GM12878 (cell line): ENCODE data around the gene AGAP3. TPM values are rescaled to one million over a fixed set of nuclear protein-coding genes. Genes with fewer than 3 reads are reported as not detected.

Experiments
- ATAC-seq: fragments of 200-7000 bp; cut with Tn5 transposase; 3 replicates; pipeline ENCODE4 v1.9.1; 2020; ENCODE audit warnings: mild to moderate bottlenecking, moderate library complexity
- BruUV-seq: library from RNA; stranded (reverse); fragments of 400-500 nt; replicated peaks from 2 replicates; lab custom pipeline; 2021; lab: Mats Ljungman, UMichigan
- CTCF ChIA-PET: fragments of 300-600 bp; sonication (Branson Sonifier 250); formaldehyde crosslinking; extraction: SDS; loops from one replicate; lab custom pipeline; 2021; ENCODE audit warnings: inconsistent platforms; lab: Yijun Ruan, JAX
- POLR2A ChIA-PET: fragments of 350-600 bp; formaldehyde crosslinking; extraction: SDS; loops from one replicate; lab custom pipeline; 2021; ENCODE audit warnings: inconsistent platforms; lab: Charles Lee
- RAD21 ChIA-PET: fragments of 300-600 bp; sonication (Branson Sonifier 250); formaldehyde crosslinking; loops from one replicate; lab custom pipeline; 2023; ENCODE audit warnings: antibody characterized with exemption; ENCODE audit not compliant: unreplicated experiment; lab: Charles Lee
- SMC1A ChIA-PET: fragments of 300-600 bp; sonication (Branson Sonifier 250); formaldehyde crosslinking; loops from one replicate; lab custom pipeline; 2023; ENCODE audit not compliant: unreplicated experiment, uncharacterized antibody; lab: Charles Lee
- DNase-seq: peaks from one replicate; pipeline ENCODE4 v3.0.0-alpha.2; 2011; ENCODE audit warnings: low read depth, low spot score
- FAIRE-seq: peaks from 3 replicates; lab custom pipeline; 2011; peaks lifted over from hg19 to GRCh38; lab: Jason Lieb, UNC
- H2AFZ ChIP-seq: 2 replicates; pipeline ENCODE4 v1.6.0; 2011; ENCODE audit warnings: low read depth, low read length, control low read depth; ENCODE audit not compliant: control insufficient read depth
- H3K27ac ChIP-seq: 2 replicates; pipeline ENCODE4 v1.5.1; 2011; ENCODE audit warnings: control low read depth; ENCODE audit not compliant: control insufficient read depth, insufficient read depth
- H3K27me3 ChIP-seq, 2 experiments: replicated peaks in 1 of 2; 2 replicates each; pipeline versions ENCODE4 v1.6.0 to v1.6.1; 2011; ENCODE audit warnings: low read length in 1 of 2; ENCODE audit not compliant: control insufficient read depth in 2 of 2, insufficient read depth in 2 of 2
- H3K36me3 ChIP-seq, 2 experiments: 2 replicates each; pipeline ENCODE4 v1.5.1; 2011; ENCODE audit warnings: low read length in 1 of 2; ENCODE audit not compliant: control insufficient read depth in 2 of 2, insufficient read depth in 2 of 2
- H3K4me1 ChIP-seq: 2 replicates; pipeline ENCODE4 v1.6.1; 2011; ENCODE audit warnings: mild to moderate bottlenecking, low read length, moderate library complexity, mixed read lengths; ENCODE audit not compliant: control insufficient read depth, insufficient read depth
- H3K4me2 ChIP-seq: 2 replicates; pipeline ENCODE4 v1.6.0; 2011; ENCODE audit warnings: control low read depth; ENCODE audit not compliant: control insufficient read depth, insufficient read depth
- H3K4me3 ChIP-seq: fragments of 200-600 bp; sonication (generic); 2 replicates; pipeline ENCODE4 v1.5.1; 2016
- H3K79me2 ChIP-seq: 2 replicates; pipeline ENCODE4 v1.6.0; 2011; ENCODE audit warnings: low read length; ENCODE audit not compliant: control insufficient read depth, insufficient read depth
- H3K9ac ChIP-seq: 2 replicates; pipeline ENCODE4 v1.8.0; 2011; ENCODE audit warnings: low read length, control low read depth, mixed read lengths; ENCODE audit not compliant: control insufficient read depth, insufficient read depth
- H3K9me3 ChIP-seq: replicated peaks from 3 replicates; pipeline ENCODE4 v1.5.1; 2011; ENCODE audit warnings: mild to moderate bottlenecking, low read length; ENCODE audit not compliant: control insufficient read depth, insufficient read depth
- H4K20me1 ChIP-seq: 2 replicates; pipeline ENCODE4 v1.6.0; 2011; ENCODE audit not compliant: control insufficient read depth, insufficient read depth
- CBFB ChIP-seq: IDR thresholded peaks from 2 replicates; pipeline ENCODE4 v1.6.1; 2016; ENCODE audit warnings: antibody characterized with exemption, low read depth
- CREB1 ChIP-seq: IDR thresholded peaks from 2 replicates; pipeline ENCODE4 v1.6.1; 2012; ENCODE audit warnings: low read depth, mild to moderate bottlenecking, inconsistent platforms
- KDM1A ChIP-seq: fragments of 200-600 bp; sonication (generic); IDR thresholded peaks from 2 replicates; pipeline ENCODE4 v1.6.1; 2016; ENCODE audit warnings: borderline replicate concordance
- MTA3 ChIP-seq: IDR thresholded peaks from 2 replicates; pipeline ENCODE4 v1.6.1; 2012; ENCODE audit warnings: low read length, inconsistent platforms, borderline replicate concordance
- MYC ChIP-seq: IDR thresholded peaks from 2 replicates; pipeline ENCODE4 v1.6.1; 2011; ENCODE audit warnings: mild to moderate bottlenecking, low read length, moderate library complexity, inconsistent platforms; ENCODE audit not compliant: insufficient read depth, insufficient replicate concordance, insufficient read length, severe bottlenecking
- POLR2A ChIP-seq: IDR thresholded peaks from 2 replicates; pipeline ENCODE4 v1.6.1; 2011; ENCODE audit warnings: low read depth, mild to moderate bottlenecking, low read length
- POLR2AphosphoS2 ChIP-seq: IDR thresholded peaks from 2 replicates; pipeline ENCODE4 v1.6.1; 2011; ENCODE audit warnings: low read depth, mild to moderate bottlenecking, low read length, improper control_type of control experiment, moderate library complexity
- STAT1 ChIP-seq: fragments of 450-650 bp; conservative IDR thresholded peaks from 2 replicates; pipeline ENCODE4 v1.6.1; 2014; ENCODE audit warnings: antibody characterized with exemption, mild to moderate bottlenecking
- TCF12 ChIP-seq: IDR thresholded peaks from 2 replicates; pipeline ENCODE4 v1.6.1; 2011; ENCODE audit warnings: low read depth, mild to moderate bottlenecking, low read length
- WRNIP1 ChIP-seq: IDR thresholded peaks from 2 replicates; pipeline ENCODE4 v1.6.1; 2011; ENCODE audit warnings: low read depth, low read length, improper control_type of control experiment, borderline replicate concordance
- ZZZ3 ChIP-seq: IDR thresholded peaks from 2 replicates; pipeline ENCODE4 v1.6.1; 2011; ENCODE audit warnings: low read depth; ENCODE audit not compliant: control insufficient read depth, insufficient read length
- WGBS: methylation state at CpG from one replicate; pipeline ENCODE4 v1.1.6; 2016; ENCODE audit warnings: low lambda C conversion rate; ENCODE audit not compliant: insufficient replicate concordance, insufficient coverage; ENCODE audit errors: missing lambda C conversion rate; 5-methylcytosine and 5-hydroxymethylcytosine counted together
- in situ Hi-C: fragments of 300-500 bp; cut with MboI; formaldehyde crosslinking; loops from 9 replicates; pipeline ENCODE4 v1.14.3; 2018; ENCODE audit warnings: mixed read lengths
- intact Hi-C: fragments of 100-400 bp; cut with micrococcal nuclease; formaldehyde crosslinking; loops from one replicate; pipeline ENCODE4 v1.14.2; 2022; ENCODE audit not compliant: unreplicated experiment
- polyA plus RNA-seq, 11 experiments: library from polyadenylated mRNA; depleted of rRNA in 4 of 11; unstranded in 6 of 11; stranded (reverse) in 5 of 11; fragments of >200 nt; fragmentation: Nextera tagmentation in 4 of 11; fragmentation: Illumina TruSeq in 1 of 11; extraction: Ambion mirVana in 4 of 11; extraction: Trizol in 1 of 11; gene quantifications; 1 replicate in 1 of 11; 2 replicates in 10 of 11; pipeline versions ENCODE4 v1.2.1 to v1.2.3, GENCODE V29; 2011 to 2016; ENCODE audit warnings: inconsistent platforms in 2 of 11, missing spikeins in 2 of 11, low read depth in 1 of 11
- total RNA-seq, 4 experiments: library from RNA; depleted of rRNA in 3 of 4; stranded (reverse); fragments of >200 nt in 3 of 4; fragmentation: Illumina TruSeq in 1 of 4; extraction: Trizol in 1 of 4; gene quantifications; 2 replicates each; pipeline versions ENCODE4 v1.2.1 to v1.2.3, GENCODE V29; 2013 to 2021
- TF ChIP-seq, protein P1 (sequence below): fragments of 450-650 bp; IDR thresholded peaks from 2 replicates; pipeline ENCODE4 v1.6.1; 2016; ENCODE audit warnings: mild to moderate bottlenecking
- TF ChIP-seq, protein P2 (sequence below): fragments of 450-650 bp; IDR thresholded peaks from 2 replicates; pipeline ENCODE4 v1.6.1; 2018; ENCODE audit warnings: mild to moderate bottlenecking, low read depth, moderate library complexity; ENCODE audit not compliant: partially characterized antibody
- TF ChIP-seq, protein P3 (sequence below): IDR thresholded peaks from 2 replicates; pipeline ENCODE4 v1.6.1; 2011; ENCODE audit warnings: borderline replicate concordance, low read depth, mild to moderate bottlenecking, moderate library complexity, low read length; ENCODE audit not compliant: insufficient read depth, poor library complexity, severe bottlenecking
- TF ChIP-seq, protein P4 (sequence below): fragments of 150-350 bp; IDR thresholded peaks from 2 replicates; pipeline ENCODE4 v1.6.1; 2014; ENCODE audit warnings: mild to moderate bottlenecking, low read depth, low read length

AGAP3 gene
- total and polyA plus RNA-seq, 10 of the 15 experiments (the other 5 are each of a cell fraction or from before 2014, with no cell fraction given): 1.8 to 68.1 (median 15.7) TPM

DNA sequence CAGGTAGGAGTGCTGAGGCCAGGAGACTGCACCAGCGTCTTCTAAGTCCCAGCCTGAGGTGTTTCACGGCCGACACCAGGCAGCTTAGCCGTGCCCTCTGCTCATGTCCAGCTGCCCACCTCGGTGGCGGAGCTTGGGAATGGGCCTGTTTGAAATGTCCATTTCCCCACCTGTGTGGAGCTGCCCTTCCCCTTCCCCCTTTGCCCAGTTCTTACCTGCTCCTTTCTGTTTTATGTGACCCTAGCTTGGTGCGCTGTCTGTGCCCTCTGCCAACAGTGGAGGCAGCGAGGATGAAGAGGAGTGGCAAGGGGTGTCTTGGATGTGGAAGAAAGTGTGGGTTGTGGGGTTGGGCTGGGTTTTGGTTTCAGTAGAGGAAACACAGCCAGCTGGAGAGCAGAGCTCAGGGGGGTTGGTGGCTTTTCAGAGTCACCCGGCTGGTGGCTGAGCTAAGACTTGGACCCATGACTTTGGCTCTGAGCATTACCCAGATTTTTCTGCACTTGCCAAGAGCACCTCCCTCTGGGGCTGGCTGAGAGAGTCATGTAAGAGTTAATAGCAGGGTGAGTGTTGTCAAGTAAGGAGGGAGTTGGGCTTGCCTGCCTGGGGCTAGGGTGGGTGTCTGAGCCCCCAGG, 43.8 kb downstream of the AGAP3 start (continued):
- TF ChIP-seq, protein P1, sequence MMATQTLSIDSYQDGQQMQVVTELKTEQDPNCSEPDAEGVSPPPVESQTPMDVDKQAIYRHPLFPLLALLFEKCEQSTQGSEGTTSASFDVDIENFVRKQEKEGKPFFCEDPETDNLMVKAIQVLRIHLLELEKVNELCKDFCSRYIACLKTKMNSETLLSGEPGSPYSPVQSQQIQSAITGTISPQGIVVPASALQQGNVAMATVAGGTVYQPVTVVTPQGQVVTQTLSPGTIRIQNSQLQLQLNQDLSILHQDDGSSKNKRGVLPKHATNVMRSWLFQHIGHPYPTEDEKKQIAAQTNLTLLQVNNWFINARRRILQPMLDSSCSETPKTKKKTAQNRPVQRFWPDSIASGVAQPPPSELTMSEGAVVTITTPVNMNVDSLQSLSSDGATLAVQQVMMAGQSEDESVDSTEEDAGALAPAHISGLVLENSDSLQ: no peak
- TF ChIP-seq TCF12 (no peak), POLR2A (no peak)

DNA sequence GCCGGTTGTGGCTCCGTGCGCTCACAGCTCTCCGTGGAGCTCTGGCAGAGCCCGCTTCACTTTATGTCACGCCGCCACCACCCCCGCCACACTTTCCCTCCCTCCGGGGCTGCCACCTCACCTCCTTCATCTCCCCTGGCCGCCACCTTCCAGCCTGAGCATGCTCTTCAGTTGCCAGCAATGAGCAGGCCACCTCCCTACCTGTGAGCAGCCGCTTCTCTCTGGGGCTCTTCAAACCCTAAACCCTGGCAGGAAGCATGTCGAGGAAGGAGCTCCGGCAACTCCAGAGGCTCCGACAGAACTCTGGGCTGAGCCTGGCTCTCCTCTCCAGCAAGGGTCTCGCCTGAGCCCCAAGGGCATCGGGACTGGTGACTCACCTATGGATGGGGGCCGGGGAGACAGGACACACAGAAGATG, 44.5 kb downstream of the AGAP3 start:
- no peak overlapping the region for H3K4me2 ChIP-seq
- no peaks in the 10 kb centered on the region for H3K4me1 ChIP-seq
- H3K9ac ChIP-seq: no peak overlapping the region
- H4K20me1 ChIP-seq: no peaks in the 10 kb centered on the region
- RAD21 ChIA-PET: no interaction called here
- in situ Hi-C loops: no loop called here
- H3K4me3 ChIP-seq: no peak overlapping the region
- SMC1A ChIA-PET: no interaction called here
- POLR2A ChIA-PET: no interaction called here
- H3K27me3 ChIP-seq: no peaks in the 10 kb centered on the region
- H3K79me2 ChIP-seq: no peaks in the 10 kb centered on the region
- no peak overlapping the region for H2AFZ ChIP-seq
- intact Hi-C loops: no loop called here
- H3K9me3 ChIP-seq: no peaks in the 10 kb centered on the region
- FAIRE-seq (no peak), DNase-seq (no peak), ATAC-seq (no peak)
- BruUV-seq: no TSS peak
- CTCF ChIA-PET: interaction anchor here (1.3 kb wide), 1 partner anchor 10 kb away, joined by 3 read pairs; no protein-coding TSS in a partner anchor
- peaks cover 3 to 11% of the 10 kb centered on the region in 2 experiments; a peak in 3 of 4 replicates for H3K36me3 ChIP-seq
- no peak overlapping the region for H3K27ac ChIP-seq
- WGBS: 96% methylated on average over 17 of the region's 17 CpGs
- TF ChIP-seq, protein P2, sequence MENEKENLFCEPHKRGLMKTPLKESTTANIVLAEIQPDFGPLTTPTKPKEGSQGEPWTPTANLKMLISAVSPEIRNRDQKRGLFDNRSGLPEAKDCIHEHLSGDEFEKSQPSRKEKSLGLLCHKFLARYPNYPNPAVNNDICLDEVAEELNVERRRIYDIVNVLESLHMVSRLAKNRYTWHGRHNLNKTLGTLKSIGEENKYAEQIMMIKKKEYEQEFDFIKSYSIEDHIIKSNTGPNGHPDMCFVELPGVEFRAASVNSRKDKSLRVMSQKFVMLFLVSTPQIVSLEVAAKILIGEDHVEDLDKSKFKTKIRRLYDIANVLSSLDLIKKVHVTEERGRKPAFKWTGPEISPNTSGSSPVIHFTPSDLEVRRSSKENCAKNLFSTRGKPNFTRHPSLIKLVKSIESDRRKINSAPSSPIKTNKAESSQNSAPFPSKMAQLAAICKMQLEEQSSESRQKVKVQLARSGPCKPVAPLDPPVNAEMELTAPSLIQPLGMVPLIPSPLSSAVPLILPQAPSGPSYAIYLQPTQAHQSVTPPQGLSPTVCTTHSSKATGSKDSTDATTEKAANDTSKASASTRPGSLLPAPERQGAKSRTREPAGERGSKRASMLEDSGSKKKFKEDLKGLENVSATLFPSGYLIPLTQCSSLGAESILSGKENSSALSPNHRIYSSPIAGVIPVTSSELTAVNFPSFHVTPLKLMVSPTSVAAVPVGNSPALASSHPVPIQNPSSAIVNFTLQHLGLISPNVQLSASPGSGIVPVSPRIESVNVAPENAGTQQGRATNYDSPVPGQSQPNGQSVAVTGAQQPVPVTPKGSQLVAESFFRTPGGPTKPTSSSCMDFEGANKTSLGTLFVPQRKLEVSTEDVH: no peak
- TF ChIP-seq KDM1A (no peak), CREB1 (no peak), MYC (no peak), CBFB (no peak), WRNIP1 (no peak), MTA3 (no peak), ZZZ3 (no peak), POLR2AphosphoS2 (no peak), STAT1 (no peak)
- TF ChIP-seq, protein P3, sequence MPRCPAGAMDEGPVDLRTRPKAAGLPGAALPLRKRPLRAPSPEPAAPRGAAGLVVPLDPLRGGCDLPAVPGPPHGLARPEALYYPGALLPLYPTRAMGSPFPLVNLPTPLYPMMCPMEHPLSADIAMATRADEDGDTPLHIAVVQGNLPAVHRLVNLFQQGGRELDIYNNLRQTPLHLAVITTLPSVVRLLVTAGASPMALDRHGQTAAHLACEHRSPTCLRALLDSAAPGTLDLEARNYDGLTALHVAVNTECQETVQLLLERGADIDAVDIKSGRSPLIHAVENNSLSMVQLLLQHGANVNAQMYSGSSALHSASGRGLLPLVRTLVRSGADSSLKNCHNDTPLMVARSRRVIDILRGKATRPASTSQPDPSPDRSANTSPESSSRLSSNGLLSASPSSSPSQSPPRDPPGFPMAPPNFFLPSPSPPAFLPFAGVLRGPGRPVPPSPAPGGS: no peak
- TF ChIP-seq, protein P4, sequence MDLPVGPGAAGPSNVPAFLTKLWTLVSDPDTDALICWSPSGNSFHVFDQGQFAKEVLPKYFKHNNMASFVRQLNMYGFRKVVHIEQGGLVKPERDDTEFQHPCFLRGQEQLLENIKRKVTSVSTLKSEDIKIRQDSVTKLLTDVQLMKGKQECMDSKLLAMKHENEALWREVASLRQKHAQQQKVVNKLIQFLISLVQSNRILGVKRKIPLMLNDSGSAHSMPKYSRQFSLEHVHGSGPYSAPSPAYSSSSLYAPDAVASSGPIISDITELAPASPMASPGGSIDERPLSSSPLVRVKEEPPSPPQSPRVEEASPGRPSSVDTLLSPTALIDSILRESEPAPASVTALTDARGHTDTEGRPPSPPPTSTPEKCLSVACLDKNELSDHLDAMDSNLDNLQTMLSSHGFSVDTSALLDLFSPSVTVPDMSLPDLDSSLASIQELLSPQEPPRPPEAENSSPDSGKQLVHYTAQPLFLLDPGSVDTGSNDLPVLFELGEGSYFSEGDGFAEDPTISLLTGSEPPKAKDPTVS: no peak
